DMS 273 treated with DMSO at 0.1 percent for 48 hours (cell line): ENCODE data around the gene R3HDM2.

Experiments
- DNase-seq: peaks from one replicate; lab custom pipeline; 2025; lab: John Stamatoyannopoulos, UW

R3HDM2 gene

DNA sequence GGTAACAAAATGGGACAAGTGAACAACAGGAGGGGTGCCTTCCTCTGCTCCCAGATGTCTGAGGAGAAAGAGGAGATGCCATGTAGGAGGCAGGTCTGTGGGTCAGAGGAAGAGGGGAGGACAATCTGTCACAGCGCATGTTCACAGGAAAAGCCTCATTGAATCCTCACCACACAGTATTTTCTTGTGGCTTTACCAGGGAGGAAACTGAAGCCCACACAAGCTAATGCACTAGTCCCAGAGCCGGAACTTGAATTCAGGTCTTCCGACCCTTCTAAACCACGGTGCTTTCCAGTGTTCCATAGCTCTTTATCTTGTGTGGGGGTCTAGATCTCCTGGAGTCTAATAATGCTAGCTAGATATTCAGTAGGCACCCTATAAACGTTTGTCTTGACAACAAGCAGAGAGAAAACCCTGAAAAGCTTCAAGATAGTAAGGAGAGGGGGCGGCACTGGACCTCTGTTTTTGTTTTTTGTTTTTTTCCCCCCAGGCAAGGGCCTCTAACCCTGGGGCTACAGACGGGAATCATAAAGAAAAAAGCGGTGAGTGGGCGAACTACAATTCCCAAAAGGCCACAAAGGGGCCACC, 201.7 kb downstream of the R3HDM2 start:
- no peak for DNase-seq

DNA sequence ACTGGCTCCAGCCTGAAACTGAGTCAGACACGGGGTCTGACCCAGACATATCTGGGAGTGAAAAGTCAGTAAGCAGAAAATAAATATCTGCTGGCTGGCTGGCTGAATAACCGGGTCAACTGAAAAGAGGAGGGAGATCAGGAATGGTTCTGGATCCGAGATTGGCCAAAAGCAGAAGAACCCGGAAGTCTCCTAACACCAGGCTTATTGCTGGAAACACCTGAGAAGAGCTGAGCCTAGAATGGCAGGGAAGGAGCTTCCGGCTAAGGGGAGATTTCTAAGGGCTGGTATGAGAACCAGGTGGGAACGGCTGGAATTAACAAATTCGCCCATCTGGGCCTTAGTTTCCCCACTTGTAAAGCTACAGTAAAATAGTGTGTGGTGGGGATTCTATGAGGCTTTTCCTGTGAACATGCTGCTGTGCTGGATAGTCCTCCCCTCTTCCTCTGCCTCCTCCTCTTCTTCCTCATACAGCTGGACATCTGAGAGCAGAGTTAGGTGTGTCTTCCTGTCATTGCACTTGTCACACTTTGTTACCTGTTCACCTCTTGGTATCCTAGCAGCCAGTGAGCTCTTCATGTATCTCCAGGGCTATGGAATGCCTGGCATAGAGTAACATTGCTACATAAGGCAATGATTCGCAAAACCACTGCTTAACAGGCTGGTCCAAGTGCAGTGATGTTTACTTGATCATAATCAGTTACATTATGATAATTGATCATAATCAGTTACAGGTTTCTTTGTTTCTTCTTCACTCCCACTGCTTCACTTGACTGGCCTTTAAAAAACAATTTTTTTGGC, 203.3 kb downstream of the R3HDM2 start:
- no peak for DNase-seq

- DNase-seq = no peak
These were observed 204.1 kb downstream of the R3HDM2 start for GRCh38 chr12:57226588-57227314.

- DNase-seq = no peak
These were observed 205.1 kb downstream of the R3HDM2 start for GRCh38 chr12:57225680-57226210.

- no peak for DNase-seq
These were observed 205.7 kb downstream of the R3HDM2 start for GRCh38 chr12:57224973-57225679.

- no peak for DNase-seq
These were observed 206.4 kb downstream of the R3HDM2 start for GRCh38 chr12:57224278-57224972.

GRCh38 chr12:57223191-57224165, 207.4 kb downstream of the R3HDM2 start:
- no peak for DNase-seq

DNA sequence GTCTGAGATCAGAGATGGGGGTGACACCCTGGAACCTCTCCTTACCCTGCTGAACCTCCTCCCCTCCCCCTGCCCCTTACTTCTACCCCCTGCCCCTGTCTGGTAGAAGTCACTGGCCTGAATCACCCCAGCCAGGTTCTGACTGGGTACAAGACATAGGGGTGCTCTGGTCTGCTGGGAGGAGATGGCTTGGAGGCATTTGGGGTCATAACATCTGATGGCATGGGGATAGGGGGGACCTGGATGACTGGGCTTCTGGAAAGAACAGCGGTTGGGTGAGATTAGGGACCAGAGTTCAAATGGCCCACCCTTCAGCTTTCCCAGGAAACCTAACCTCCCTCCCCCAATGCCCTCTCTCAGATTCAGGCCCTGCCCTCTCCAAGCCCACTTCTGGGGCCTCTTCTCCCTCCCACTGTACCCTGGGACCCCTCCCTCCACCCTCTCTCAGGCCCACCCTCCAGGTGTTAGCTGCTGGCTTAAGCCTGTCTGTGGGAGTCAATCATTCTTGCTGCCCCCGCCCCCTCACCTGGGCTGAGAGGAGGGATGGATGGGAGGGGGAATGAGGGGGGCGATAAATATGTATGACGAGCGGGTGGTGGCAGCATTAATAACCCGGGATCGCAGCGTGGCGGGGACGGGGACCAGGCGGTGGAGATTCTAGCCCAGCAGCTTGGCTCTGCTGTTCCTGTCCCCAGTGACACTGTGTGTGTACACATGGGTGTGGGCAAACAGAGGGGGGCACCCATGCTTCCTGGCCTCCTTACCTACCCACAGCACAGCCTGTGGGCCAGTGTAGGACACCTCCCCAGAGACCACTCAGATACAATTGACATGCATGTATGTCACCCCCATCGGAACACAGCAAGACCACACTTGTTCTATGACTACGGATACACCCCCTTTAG, 208.3 kb downstream of the R3HDM2 start:
- no peak for DNase-seq

- DNase-seq = no peak
These were observed 209.5 kb downstream of the R3HDM2 start for GRCh38 chr12:57221169-57221917.

- DNase-seq = no peak
These were observed 210.1 kb downstream of the R3HDM2 start for GRCh38 chr12:57220770-57221168.

- DNase-seq = no peak
These were observed 210.7 kb downstream of the R3HDM2 start for GRCh38 chr12:57219993-57220754.

DNA sequence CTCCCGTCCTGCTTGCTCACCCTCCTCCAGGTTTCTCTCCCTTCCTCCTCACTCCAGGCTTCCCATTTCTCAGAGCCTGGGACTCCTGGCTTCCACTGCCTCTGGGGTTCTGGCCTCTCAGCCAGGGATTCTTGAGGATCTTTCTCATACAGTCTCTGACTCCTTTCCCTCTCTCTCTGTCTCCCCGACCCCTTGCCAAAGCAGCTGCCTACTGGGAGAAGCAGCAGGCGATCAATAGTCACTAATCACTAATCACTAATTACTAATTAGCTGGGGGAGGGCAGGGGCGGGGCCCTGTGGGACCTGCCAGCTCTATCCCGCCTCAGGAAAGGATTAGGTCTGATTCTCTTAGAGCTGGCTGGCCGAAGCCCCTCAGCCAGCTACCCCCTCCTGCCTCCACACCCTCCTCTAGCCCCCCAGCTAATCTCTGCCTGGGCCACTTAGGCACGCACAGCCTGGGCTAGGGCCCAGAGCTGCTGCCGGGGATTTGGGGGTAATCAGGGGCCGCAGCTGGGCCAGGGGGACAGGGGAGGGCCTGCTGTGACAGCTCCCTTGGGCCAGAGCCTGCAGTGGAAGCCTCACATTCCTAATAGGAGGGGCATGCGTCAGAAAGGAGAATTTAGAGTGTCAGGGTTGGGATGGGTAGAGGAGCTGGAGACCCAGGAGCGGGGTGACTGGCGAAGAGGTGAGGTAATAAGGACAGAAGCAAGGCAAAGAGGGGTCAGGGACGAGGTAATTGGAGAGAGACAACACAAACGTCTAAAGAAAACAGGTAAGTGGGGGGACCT, 211.4 kb downstream of the R3HDM2 start:
- DNase-seq = no peak

- no peak for DNase-seq
These were observed 212.6 kb downstream of the R3HDM2 start for GRCh38 chr12:57218030-57218853.

DNA sequence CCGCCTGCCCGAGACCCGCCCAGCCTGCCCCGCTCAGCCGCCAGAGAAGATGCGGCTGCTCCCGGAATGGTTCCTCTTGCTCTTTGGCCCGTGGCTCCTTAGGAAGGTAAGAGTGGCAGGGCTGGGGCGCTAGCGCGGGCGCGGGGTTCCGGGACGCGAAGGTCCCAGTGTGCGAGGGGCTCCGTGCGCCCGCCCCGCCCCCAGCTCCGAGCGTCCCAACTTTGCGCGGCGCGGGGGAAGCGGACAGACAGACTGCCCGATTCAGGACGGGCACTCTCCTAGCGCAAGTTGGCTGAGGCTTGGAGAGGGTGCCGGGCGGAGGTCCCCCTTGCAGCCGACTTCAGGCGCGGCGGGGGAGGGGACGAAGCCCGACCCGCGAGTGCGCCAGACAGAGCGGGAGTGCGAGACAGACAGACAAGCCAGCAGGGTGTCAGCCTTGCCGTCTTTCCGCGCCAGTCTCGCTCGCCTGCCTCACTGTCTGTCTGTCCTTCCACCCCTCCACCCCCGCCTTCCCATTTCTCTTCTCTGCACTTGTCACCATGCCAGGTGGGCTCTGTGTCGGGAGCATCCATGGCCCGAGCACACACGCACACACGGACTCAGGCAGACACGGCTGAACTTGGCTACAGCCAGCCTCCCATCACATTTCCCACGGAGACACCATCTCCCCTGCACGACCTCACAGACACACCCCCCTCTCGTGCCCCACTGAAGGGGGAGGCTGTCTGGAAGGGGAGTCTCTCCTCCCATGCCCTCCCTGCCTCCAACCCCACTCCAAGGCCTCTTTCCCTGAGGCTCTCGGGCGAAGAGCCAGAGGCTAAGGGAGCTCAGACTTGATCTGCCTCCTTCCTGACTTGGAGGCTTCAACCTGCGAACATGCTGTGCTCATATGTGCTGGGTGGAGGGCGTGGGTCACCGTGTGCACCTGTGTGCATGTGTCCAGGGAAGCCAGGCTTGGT, 213.6 kb downstream of the R3HDM2 start:
- no peak for DNase-seq
